ENCODE measurements around the gene MFF.
"Not testable (repeated sequence)": the region's sequence is repeated elsewhere in the genome, so short reads cannot be mapped to it uniquely, and the experiment has no call there.

Gene MFF

DNA sequence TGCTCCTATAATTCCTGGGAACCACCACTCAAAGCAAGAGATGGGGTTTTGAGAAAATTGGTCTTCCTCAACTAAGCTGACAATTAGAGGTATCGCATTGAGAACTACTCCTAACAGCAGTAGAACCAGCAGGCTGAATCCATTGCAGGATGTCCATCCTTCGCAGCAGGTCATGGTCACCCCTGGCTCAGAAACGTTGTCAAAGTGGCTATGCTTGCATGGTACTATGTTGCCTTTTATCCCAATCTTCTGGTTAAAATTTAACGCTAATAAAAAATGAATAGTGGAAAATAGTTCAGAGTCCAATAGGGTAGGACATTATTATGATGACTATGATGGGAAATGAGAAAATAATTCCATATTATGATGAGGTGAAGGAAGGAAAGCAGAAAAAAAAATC, 54.0 kb downstream of the MFF start, which contains the start of gene TM4SF20:
Gene TM4SF20 (minus strand): TSS at position 212 of the 400 bp plus-strand sequence. CDS start 38 bp downstream, at position 174.
- no peak for DNase-seq

DNA sequence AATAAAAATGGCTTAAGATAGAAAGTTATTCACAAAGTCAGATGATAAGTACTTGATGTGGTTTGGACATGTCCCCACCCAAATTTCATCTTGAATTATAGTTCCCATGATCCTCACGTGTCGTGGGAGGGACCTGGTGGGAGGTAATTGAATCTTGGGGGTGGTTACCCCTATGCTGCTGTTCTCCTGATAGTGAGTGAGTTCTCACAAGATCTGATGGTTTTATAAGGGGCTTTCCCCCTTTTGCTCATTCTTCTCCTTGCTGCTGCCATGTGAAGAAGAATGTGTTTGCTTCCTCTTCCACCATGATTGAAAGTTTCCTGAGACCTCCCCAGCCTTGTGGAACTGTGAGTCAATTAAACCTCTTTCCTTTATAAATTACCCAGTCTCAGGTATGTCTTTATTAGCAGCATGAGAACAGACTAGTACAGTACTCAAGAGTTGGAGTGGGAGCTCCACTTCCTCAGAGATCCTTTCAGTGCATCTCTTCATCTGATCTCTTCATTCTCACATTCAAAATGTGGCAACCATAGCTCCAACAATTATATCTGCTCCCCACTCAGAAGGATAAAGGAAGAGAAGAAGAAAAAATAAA, 57.3 kb downstream of the MFF start:
- DNase-seq: peak; percentile 8

DNA sequence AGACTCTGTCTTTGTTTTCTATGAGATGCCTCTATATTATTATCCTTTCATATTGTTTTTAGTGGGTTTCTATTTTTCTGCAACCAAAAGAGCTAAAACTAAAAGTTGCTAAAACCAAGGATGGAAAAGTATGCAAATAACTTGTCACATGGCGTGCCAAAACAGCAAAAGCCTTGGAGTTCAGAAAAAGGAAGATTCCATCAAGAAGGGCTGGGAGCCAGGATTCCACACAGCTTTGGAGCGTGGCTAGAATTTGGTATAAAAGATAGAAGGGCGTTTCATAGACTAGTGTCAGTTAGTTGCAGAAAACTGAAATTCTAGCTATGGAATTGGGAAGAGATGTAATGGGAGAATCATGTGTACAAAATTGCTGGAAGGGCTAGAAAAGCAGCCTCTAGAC, 58.6 kb downstream of the MFF start:
- DNase-seq: no peak

DNA sequence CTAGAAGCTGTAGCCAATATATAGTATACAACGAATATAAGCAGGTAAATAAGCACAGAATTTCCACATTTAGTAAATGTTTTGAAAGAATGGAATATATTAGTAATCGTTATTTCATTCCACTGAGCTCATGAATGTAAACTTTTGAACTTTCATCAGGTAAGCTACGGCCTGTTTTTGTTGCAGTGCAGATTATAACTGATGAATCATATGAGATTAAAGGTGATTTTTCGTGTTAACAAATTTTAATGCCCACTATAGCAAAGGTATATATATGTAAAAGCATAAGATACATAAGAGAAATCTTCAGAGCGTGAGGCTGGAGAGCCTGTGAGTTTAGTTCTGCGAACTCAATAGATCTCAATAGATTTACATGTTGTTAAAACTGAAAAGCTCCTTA, 61.6 kb downstream of the MFF start:
- no peak for DNase-seq

DNA sequence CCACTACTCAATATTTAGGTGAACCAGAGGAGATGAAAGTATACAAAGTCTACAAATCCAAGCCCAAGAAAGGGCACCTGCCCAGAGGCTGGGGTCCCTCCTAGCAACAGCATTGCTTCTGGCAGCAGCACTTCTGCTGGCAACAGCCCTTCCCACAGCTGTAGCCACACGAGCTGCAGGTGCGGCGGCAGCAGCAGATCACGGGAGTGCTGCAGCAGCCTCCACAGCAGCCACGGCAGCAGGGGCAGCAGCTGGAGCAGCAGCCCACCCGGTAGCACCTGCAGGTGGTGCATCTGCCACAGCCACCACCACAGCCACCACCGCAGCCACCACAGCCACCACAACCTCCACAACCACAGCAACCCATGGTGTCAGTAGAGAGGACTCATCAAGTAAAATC, 62.5 kb downstream of the MFF start, which contains the start of gene SCYGR1:
Gene SCYGR1 (minus strand): TSS at position 367 of the 400 bp plus-strand sequence. CDS start 0 bp downstream, at position 367.
- not testable (repeated sequence) for DNase-seq

DNA sequence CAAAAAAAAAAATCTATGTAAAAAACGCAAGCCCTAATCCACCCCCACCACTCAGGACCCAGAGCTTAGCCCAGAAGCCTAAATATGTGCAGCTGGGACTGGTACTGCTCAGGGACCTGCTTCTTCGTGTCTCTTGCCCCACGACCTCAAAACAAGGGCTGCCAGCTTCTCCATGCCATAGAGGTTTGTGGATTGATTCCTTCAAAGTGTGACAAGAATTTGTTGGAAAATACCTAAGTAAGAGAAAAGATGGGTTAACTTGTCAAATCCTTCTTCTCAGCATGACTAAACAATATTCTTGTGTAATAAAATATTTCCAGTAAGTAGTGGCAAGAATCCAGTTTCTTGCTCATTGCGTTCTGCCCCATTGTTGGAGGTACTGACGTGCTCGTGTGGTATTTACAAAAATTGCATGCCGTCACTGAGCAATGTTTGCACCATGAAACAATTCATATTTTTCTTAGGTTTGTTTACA, 63.5 kb downstream of the MFF start:
- DNase-seq: no peak

DNA sequence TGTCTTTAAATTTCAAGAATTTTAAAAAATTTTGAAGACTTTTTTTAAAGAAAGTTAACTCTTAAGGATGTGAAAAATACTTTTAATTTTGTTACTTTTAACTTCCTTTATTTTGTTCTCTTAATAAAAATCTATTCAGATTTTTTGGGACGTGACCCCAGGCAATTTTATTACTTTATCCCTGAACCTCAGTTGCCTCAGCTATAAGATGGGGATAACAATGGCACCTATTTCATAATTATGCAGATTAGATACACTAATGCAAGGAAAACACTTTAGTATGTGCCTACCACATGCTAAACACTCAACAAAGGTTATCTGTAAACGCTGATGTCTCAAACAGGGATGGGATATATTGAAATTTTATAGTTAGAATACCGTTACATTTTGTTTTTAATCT, 64.2 kb downstream of the MFF start:
- DNase-seq: no peak

DNA sequence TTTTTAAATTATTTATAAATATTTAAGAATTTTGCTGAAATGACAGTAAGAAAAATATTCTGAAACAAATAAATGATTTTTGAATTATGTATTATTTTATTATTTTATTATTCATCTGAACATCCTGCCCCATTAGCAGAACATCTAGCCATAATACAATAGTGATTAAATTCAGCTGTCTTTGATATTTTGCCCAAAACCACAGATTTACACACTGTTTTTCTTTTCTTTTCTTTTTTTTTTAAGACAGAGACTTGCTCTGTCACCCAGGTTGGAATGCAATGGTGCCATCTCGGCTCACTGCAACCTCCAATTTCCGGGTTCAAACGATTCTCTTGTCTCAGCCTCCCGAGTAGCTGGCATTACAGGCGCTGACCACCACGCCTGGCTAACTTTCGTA, 64.6 kb downstream of the MFF start:
- DNase-seq: no peak

DNA sequence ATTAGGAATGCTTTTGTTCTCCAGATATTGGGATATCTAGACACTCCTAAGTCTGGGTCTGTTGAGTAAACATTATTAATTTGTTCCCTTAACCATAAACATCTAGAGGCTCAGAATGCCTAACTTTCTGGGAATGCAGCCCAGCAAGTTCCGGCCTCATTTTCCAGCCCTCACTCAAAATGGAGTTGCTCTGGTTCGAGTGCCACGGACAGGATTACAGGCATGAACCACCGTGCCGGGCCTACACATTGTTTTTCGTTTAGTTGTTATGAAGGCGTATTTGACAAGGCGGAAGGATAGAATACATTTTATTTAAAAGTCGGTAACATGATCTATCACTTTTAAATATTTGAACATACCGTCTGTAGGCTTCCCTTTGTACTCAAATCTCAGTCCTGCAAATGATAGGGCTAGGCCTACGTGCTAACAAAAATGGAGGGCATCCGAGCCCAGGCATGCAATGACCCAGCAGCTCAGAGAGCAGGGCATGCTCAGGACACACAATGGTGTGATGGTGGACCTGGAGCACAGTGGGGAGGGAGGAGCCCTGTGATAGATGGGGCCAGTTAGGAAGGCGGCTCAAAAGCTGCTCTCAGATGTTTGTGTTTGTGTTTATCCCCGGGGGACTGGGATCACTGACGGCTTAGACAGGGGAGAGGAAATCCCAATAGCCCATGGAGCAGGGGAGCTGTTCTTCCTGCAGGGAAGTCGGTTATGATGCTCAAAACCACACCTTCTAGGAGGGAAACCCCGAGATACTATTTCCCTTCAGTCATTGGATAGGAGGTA, 65.6 kb downstream of the MFF start:
- DNase-seq: no peak

DNA sequence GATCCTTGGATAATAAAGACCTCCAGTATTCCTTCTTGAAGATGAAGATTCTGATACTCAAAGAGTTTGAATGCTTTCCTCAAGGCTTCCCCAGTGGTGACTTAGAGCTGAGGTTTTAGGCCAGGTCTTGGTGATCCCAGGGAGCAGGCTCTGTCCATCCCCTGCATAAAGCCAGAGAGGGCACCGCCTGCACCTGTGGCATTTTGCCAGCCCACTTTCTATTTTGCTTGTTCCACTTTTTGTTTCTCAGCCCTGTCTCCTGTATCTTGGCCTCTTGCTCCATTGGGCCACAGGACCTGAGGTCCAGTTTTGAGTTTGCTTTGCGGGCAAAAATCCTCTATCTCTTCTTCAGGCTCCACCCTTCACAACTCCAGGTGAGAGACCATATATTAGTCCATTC, 69.3 kb downstream of the MFF start:
- DNase-seq: no peak

DNA sequence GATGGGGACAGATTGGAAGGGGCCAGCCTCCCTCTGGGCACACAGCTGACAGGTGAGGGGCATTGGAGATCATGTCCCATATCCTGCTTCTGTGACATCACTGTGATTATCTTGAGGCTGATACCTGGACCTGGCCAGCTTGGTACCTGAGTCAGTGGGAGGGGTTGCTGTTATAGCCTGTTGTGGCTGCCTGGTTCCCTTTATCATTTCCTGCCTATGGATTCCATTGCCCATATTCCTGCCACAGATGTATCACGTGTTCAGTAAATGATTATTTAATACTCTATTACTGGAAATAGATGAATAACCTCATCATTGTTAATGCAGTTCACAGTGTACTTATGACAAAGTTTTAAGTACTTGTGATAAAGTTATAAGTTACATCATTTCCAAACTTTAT, 70.5 kb downstream of the MFF start:
- DNase-seq: no peak

DNA sequence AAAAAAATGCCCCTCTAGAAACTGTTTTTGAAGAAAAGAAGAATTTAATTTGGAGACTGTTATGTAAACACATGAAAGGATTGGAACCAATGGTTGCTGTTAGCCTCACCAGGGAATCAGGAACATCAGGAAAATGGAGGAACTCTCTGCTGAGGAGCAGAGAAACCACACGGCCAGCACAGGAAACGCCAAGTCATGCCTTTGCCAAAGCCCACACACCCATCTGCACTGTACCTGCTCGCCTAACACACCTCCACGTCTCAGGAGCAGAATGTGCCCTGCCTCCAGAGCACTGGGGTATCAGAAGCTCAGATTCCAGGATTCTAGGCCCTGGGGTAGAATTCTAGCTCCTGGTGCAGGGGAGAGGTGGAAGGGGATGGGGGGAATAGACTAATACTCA, 72.5 kb downstream of the MFF start:
- DNase-seq: no peak

DNA sequence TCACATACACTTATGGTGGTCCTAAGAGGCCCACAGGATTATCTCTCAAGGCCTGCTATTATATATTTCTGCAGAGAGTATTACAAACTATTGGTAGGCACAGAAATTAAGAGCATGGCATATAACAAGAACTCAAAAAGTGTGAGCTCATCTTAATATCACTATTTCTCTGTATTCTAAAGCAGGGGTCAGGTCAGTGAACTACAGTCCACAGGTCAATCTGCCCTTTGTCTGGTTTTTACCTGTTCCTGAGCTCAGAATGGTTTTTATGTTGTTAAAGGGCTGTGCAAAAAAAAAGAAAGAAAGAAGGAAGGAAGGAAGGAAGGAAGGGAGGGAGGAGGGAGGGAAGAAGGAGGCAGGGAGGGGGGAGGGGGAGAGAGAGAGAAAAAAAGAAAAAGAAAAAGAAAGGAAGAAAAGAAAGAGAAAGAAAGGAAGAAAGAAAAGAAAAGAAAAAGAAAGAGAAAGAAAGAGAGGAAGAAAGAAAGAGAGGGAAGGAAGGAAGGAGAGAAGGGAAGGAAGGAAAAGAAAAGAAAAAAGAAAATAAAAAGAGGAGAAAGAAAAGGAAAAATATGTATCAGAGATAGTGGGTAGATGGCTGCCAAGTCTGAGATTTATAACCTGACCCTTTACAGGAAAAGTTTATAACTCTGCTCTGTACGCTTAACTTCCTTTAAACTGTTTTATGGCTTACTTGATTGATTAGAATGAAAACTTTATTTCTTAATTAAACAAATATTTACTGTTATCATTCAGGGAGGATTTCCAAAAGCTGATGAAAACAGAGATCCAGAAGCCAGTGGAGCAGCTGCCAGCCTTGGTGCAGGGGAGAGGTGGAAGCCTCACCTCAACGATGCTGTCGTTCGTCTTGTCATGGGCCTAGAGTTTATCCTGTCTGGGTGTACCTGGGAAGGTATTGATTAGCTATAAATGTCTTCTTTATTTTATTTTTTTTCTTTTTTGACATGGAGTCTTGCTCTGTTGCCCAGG, 73.9 kb downstream of the MFF start:
- no peak for DNase-seq

DNA sequence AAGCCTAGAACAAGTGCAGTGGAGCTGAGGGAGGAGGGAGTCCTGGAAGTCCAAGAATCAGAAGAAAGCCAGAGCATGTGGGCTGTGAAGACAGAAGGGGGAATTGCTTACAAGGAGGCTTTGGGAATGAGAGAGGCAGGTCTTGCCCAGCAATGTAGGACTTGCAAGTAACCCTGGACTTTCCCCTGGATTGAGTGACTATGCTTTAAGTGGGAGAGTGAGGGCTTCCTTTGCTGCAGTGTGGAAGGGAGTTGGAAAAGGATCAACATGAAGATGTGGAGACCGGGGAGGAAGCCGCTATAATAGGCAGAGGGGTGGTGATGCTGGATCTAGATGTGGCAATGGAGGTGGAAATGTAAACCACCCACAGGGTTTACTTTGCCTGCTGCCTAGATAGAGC, 76.5 kb downstream of the MFF start:
- no peak for DNase-seq

DNA sequence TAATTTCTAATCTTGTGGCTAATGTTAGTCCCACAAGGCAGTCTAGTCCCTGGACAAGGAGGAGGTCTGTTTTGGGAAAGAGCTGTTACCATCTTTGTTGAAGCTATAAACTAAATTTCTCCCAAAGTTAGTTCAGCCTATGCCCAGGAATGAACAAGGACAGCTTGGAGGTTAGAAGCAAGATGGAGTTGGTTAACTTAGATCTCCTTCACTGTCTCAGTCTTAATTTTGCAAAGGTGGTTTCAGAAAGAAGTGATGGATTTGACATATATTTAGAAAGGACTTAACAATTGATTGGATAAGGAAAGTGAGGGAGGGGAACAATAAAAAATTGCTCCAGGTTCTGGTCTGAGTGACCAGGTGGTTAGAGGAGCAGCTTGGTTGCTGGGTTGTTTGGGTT, 77.3 kb downstream of the MFF start:
- DNase-seq: no peak

DNA sequence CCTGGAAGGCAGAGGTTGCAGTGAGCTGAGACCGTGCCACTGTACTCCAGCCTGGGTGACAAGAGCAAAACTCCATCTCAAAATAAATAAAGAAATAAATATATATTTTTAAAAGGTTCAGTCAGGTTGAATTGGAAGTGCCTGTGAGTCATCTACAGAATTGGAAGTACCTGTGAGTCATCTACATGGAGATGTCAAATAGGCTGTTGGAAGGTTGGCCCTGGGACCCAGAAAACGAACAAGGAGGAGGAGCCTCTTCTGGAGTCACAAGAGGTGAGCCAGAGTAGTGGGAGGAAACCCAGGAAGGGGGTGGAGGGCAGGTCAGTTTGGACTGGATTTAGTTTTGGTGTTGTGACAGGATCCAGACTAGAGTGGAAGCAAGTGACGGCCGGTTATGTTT, 77.9 kb downstream of the MFF start:
- no peak for DNase-seq

DNA sequence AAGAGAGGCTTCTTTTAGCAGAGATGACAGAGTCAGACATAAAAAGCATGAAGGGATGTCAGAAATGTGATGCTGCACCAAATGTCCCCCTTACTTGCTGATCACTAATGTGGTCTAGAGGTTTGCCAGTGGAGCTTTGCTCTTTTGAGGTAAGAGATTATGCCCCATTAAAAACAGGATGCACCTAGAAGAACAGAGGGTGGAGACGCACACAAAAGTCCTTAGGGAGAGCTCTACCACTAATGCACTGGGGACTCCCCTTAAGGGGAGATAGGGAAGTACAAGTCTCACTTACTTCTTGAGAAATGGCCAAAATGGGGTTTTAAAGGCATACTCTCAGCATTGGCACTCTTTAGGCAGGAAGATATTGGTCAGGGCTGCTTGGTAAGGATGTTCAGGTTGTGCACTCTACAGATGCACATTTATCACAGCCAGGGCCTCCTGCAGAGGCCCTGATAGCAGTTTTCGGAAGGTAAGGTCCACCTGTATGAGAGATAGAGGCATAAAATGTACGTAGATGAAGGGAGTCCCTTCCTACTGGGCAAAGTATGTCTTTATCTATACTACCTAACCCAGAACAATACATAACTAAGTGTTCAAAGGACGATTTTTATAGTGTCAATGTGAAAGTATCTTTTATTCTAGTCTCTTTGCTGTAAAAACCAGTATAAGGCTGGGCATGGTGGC, 79.7 kb downstream of the MFF start:
- no peak for DNase-seq

DNA sequence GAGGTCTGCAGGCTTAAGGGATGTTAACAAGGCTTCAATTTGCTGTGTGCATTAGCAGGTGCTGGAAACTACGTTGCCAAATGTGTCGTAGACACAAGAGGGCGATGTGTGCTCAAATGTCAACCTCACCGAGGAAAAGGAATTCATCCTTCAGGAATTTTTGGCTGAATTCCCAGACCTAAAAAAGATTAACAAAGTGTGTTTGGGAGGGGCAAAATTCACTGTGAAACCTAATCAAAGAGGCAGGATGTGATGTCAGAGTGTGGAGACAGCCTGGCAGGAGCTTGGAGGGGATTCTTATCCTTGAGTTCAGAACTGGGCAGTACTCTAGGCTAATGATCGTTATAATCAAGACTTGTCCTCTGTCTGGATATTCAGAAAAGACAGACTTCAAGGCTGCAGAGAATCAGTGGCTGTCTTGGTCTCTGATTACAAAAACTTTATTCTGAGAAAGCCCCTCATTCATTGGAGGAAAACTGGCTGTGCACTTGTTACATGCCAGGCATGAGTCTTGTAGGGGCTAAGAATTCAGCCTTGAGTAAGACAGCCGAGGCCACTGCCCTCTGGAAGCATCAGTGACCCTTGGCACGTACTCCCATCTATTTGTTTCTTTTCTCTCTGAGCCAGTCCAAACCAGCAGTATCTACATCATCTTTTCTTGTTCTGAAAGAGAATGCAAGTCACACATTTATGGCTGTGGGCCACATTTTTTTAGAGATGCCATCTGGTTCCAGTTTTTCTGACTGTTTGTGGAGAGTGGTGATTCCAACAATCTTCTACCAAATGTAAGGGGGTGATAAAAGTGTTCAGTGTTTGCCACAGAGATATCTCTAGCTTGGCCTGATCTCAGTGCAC, 81.4 kb downstream of the MFF start:
- DNase-seq: no peak

All from stimulated activated naive CD4-positive, alpha-beta T cell treated with Interleukin-2 at 50 U/mL for 16 hours (primary cell).